GM19023 (cell line): ENCODE data around the gene PEX10.
"Not testable (repeated sequence)": the region's sequence is repeated elsewhere in the genome, so short reads cannot be mapped to it uniquely, and the experiment has no call there.

Experiments
- ATAC-seq: cut with Tn5 transposase; IDR thresholded peaks from one replicate; pipeline ENCODE4 v1.9.1; 2021; ENCODE audit warnings: mild to moderate bottlenecking, moderate library complexity; ENCODE audit not compliant: unreplicated experiment

The PEX10 gene

DNA sequence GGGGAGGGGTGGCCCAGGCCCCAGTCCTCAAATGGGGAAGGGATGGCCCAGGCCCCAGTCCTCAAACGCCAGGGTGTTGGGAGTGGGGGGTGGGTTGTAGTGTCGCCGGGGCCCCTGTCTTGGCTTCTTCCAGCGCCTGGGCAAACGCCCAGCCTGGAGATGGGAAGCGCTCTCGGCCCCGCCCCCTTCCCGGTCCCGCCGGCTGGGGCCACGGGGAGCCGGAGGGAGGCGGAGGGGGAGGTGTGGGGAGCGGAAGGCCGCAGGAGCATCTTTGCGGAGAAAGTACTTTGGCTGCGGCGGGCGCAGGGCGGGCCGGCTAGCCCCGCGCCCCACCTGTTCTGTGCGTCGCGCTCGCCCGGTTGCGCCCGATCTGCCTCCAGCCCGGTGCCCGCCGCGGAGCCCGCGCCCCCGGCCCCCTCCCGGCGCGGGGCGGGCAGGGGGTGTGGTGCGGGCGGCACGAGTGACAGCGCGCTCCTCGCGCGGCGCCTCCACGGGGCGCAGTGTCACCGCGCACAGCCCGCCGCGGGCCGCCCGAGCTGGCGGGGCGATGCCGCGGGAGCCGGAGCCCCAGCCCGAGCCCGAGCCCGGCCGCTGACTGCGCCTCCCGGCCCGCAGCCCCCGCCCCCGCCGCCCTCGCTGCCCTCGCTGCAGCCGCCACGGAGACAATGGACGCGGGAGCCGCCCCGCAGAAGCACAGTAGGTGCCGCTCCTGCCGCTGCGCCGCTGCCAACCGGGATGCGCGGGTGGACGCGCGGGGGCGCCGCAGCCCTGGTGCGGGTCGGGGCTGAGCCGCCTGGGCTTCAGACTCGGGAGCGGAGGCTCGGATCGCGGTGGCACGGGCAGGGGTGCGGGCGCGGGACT is 31.1 kb upstream of the PEX10 start:
- no peak for ATAC-seq

DNA sequence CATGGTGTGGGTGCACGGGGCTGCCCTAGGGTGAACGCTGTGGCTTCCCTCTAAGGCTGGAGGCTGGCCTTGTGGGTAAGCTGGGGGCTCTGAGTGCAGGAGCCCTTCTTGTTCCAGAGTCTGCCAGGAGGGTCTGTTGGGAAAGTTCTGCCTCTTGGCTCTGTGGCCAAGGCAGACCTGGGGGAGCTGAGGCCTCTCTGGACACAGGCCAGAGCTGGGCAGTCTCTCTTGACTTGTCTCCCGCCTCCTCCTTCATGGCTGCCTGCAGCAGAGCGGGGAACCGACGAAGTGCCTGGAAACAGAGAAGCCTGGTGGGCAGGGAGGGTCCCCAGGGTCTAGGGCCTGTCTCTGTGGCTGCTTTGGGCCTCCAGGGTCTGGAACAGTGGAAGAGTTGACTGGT is 30.3 kb upstream of the PEX10 start:
- no peak for ATAC-seq

DNA sequence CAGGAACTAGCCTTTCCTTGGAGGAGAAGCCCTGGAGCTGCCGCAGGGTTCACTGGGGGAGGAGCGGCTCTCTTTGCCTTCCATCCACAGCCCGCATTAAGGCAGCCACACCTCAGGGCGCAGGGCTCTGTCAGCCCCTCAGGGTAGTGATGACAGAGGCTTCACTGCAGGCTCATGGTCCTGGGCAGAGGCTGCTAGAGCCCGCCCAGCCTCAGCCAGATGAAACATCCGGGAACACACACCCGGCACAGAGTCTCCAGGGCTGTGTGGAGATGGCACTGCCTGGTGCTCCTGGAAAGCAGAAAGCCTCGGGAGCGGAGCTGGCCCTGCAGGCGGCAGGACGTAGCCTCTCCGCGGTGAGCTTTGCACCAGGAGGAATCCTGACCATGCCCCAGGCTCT is 29.4 kb upstream of the PEX10 start:
- ATAC-seq = no peak

DNA sequence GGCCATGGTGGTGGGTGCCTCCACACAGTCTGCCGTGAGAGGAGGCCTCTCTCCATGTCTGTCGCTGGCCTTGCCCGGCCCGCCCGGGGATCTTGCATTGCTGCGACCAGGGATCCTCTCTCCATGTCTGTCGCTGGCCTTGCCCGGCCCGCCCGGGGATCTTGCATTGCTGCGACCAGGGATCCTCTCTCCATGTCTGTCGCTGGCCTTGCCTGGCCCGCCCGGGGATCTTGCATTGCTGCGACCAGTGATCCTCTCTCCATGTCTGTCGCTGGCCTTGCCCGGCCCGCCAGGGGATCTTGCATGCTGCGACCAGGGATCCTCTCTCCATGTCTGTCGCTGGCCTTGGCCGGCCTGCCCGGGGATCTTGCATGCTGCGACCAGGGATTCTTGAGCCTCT is 28.0 kb upstream of the PEX10 start:
- not testable (repeated sequence) for ATAC-seq

DNA sequence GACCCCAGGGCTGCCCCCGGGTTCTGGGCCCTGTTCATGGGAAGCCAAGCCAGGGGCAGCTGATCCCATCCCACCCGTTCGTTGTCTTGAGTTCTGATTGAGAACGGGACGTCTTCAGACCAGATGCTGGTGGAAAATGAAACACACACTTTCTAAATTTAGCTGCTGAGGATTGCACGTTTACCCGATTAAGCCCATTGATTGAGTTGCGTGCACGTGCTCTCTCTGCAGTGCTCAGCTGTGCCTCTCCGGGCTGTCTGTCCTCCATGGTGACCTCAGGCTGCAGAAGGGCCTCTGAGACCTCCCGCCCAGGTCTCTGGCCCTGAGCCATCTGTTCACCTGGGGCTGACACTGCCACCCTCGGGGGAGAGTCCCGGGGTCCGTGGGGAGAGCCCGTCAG is 27.0 kb upstream of the PEX10 start:
- ATAC-seq = no peak

DNA sequence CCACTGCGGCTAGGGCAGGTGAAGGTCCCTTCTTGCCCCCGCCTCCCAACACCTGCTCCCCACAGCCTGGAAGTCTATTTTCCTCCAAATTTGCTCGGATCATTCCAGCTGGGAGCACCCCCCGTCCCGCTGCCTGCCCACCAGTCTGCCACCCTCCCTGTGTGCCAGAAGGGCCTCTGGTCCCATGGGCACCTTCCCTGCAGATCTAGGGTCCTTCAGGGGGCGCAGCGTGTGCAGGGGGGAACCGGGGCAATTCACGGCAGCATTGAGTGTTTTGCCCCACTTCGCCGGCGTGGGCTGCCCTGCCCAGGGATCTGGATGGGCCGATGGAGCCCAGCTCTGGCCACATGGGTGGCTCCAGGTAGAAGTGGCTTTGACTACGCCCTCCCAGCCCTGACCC is 26.3 kb upstream of the PEX10 start:
- ATAC-seq = no peak

DNA sequence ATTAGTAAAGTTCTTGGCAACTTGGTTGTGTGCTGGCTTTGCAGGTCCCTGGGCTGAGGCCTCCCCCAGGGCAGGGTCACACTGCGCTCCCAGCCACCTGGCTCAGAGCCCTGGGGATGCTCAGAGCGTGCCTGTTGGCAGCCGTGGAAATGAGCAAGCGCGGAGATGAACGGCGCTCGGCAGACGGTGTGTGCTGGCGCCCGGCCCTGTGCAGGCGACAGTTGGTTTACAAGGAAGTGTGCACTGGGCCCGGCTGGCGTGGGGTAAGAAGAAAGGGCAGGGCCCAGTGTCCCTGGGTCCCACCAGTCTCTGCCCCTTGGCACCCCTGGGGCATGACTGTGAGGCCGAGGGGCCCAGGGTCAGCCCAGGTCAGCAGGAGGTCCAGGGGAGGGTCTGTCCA is 25.7 kb upstream of the PEX10 start:
- ATAC-seq = no peak

DNA sequence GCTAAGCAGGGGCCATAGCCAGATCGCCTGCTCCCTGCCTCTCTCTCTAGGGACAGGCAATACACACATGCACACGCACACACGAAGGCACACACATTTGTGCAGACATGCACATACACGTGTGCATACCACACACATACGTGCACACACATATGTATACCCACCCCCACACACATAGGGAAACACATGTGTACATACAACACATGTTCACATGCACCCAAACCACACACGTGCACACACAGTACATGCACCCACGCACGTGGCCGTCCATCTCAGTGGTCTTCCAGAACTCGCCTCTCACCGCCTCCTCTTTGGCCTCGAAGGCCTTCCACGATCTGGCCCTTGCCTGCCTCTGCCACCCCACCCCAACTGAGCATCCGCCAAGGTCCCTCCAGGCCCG is 25.3 kb upstream of the PEX10 start:
- no peak for ATAC-seq

DNA sequence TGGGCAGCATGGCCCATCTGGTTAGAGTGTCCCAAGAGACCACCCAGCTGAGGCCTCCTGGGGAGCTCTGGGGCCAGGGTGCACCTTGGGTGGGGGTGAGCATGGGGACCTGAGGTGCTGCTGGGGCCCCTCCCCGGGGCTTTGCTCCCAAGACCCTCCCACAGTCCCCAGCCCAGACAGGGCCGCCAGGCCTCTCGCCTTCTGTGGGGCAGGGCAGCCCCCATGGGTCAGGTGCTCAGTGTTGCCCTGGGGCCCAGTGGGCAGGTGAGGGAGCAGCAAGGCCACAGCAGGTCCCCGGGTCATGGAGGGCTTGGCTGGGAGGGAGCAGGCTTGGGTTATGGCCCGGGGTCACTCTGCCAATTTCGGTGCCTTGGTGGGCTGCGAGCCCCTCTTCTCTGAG is 24.5 kb upstream of the PEX10 start:
- no peak for ATAC-seq

DNA sequence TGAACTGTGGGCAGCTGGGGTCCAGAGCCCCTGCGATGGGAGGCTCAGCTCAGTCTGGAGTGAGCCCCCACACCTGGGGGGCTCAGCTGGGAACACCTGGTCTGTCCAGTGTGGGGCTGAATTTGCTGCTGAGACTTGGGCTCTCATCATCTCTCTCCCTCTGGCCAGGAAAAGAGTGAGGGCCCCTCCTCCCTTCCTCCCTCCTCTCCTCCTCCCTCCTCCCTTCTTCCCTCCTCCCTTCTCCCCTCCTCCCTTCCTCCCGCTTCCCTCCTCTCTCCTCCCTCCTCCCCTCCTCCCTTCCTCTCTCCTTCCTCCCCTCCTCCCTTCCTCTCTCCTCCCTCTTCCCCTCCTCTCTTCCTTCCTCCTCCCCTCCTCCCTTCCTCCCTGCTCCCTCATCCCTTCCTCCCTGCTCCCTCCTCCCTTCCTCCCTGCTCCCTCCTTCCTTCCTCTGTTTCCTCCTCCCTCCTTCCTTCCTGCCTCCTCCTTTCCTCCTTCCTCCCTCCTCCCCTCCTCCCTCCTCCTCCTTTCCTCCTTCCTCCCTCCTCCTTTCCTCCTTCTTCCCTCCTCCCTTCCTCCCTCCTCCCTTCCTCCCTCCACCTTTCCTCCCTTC is 23.5 kb upstream of the PEX10 start:
- no peak for ATAC-seq

DNA sequence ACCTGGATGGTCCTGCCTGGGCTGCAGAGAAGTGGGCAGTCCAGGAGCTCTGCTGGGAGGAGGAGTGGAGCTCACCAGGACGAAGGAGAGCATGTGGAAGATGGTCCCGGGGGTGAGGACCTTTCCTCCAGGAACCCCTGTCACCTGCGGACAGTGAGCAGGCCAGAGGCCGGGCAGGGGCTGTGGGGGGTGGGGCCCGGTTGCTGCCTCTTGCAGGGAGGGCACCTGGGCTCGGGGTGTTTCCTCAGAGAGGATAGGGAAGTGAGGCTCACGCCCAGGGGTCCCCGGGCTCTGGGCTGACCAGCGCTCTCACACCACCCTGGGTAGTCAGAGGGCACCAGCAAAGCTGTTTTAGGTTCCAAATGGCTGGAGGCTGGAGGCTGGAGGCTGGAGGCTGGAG is 22.7 kb upstream of the PEX10 start:
- no peak for ATAC-seq

DNA sequence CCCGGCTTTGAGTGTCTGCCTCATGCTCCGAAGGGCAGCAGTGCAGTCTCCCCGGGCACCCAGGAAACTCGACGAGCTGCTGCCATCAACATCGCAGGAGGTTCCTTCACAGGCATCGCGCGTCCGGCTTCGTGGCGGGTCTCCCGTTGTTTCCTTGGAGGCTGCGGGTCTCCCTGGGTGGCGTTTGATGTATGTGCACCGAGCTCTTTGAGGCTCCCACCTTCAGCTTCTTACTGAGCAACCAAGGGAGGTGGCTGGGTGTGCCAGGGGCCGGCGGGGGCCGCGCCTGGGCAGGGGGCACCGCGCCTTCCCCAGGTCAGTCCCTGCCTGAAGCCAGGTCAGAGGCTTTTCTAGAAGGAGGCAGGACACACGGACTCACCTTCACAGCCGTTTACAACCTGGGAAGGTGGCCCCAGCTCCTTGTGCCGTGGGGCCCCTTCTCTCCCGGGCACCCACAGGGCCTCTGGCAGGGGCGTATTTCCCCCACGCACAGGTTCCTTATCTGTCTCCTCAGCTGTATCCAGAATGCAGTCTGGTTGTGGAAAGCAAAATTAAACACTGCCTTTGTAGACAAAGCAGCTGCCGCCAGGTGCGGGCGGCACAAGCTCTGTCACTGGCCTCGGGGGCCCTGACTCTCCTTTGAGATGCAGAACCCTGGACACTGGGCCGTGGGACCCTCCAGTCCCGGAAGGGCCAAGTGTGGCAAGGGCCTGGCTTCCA is 21.7 kb upstream of the PEX10 start:
- ATAC-seq = no peak

DNA sequence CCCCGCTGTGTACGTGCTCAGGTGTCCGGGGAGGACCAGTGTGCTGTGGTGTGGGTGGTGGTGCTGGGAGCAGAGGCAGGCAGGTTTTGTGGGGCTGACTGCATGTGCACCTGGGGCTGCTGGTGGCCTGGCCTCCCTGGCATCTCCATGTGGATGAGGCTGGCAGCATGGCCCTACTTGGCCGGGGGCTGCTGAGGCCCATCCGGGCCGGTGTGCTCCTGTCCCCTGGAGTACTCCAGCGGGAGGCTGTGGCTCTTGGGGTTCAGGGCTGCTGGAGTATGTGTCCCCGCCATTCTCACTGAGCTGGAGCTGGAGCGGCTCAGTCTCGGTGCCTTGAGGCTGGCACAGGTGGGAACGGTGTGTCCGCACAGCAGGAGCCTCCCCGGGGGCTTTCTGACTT is 20.8 kb upstream of the PEX10 start:
- ATAC-seq = no peak

DNA sequence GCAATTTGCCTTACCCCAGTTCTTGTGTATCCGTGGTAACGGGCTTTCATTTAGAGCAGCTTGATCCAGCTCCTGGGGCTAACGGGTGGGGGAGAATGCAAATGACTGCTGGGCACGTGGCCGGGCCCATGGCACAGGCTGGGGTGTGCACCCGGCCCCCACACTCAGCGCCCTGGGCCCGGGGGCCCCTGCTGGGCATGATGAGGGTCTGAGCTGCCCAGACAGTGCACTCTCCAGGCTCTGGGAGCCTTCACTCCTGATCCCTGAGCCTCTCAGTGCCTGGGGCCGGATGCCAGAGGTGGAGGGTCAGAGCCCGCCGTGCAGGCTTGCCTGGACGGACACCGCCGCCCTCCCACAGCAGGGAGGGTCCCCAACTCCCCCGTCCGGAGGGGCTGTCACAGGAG is 20.1 kb upstream of the PEX10 start:
- ATAC-seq = no peak

DNA sequence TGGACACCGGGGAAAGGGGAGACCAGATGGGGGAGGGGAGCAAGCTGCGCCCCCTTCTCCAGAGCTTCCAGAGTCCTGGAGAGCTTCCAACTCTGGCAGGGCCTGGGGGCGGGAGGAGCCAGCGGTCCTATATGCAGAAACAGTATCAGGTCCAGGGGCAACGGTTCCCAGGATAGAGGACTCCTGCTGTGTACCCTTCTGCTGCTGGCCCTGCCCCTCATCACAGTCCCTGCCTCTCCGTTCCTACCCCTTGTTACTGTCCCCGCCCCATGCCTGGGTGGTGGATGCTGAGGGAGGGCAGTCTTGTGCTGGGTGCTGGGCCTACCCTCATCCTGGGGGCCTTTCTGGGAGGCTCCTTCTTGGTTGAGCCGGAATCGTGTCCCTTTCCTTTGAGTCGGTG is 19.2 kb upstream of the PEX10 start:
- no peak for ATAC-seq

DNA sequence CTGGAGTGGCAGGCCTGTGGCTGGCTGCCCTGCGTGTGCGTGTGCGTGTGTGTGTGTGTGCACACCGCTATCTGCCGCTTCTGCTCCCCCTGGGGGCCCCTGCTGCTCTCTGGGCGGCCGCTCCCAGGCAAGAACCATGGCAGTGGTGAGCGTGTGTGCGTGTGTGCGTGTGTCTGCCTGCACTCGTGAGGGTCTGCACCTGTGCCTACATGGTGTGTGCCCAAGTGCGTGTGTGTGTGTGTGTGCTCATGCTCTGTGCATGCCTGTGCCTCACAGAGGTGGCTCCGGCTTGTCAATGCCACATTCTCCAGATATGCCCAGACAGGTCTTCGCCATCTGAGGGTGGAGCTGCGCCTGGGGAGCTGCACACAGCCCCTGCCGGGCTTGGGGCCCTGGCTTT is 18.7 kb upstream of the PEX10 start:
- ATAC-seq = no peak

DNA sequence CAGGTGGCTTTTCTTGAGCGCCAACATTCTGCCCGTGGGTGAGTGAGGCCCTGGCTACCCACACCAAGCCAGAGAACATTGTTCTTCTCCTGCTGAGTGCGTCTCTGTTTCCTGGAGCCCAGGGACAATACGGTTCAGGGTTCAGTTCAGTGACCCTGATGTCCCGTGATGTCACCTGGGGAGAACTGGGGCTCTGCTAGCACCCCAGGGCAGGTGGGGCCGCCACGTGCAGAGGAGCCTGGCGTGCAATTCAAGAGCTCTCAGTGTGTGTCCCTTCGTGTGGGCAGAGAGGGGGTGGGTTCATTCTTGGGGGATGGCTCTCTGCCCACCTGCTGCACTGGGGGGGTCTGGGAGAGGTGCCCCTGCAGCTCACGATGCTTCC is 18.2 kb upstream of the PEX10 start:
- ATAC-seq = no peak

DNA sequence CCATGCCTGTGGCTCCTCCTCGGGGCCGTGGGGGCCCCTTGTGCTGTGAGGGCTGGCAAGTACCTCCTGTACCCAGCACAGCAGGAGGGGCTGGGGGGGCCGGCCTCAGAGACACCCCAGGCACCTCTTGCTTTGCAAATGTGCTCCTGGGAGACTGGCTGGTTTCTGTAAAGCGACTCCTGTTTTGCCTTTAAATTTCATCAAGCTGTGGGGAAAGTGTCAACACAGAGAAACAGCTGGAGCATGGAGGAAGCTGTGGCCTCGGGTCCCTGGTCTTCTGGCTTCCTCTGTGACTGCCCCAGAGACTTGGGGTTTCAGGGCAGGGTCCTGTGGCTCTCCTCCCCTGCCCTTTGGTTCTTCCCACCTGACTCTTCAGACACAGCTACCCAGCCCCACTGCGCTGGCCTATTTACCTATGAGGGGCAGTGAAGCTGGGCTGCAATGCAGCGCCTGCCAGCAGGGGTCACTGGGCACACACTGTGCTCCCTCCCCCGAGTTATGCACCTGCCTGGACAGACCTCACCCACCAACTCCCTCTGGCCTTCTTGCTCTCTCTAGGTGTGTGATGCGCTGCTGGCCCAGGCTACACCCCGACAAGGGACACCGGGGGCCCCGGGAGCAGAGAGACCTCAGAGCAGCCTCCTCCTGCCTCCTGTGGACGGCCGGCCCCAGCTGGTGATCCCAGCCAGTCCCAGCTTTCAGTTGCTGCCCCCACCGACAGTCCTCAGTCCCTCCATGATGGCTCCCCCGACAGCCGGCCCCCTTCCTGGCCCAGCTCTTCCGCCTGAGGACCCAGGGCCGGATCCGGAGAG is 17.6 kb upstream of the PEX10 start:
- no peak for ATAC-seq

DNA sequence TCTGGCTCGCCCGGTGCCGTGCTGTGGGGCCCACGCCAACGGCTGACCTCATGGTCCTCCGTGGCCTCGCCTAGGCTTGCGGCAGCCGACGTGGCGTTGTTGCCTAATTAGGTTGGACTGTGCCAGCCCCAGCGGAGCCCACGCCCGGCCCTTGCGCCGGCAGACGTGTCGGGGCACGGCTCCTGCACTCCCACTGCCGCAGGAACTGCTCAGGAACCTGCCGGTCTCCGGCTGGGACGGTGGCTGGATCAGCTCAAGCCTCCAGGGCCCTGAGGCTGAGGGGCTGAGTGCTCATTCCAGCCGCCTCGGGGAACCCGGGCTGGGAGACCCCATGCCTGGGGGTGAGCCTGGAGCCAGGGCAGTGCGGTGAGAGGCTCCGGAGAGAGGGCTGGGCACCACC is 16.1 kb upstream of the PEX10 start:
- no peak for ATAC-seq

DNA sequence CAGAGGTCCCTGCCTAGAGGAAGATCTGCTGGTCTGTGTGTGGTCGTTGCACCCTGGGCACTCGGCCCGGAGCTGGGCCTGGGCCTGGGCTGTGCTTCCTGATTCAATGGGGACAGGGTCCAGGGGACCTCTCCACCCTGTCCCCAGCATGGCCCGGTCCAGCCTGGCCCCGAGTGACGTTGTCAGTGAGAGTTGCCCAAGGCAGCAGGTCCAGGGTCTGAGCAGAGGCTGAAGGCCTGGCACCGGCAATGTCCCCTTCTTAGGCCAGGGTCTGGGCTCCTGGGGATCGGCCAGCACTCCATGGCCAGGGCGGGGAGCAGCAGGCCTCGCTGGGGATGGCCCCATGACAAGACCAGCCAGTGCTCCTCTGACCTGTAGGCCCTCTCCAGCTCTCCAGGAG is 15.6 kb upstream of the PEX10 start:
- ATAC-seq = no peak

DNA sequence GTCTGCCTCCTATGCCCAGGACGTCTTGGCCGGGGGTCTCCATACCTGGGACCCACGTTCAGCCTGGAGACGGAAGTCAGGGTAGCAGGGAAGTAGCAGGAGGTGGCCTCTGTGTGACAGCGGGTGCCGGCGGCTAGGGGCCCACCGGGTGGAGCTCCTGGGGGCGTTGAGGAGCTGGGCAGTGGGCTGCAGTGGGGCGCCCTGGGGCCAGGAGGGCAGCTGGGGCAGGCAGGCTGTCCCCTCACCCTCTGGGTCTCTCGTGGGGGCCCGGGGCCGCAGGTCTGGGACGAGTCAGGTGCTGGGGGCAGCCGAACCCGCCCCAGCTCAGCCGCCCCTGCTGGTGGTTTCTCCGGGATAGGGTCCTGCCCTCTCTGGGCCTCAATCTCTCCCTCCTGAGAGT is 14.7 kb upstream of the PEX10 start:
- no peak for ATAC-seq
